HT1080 (cell line): ENCODE data around the gene APPL1. TPM values are rescaled to one million over a fixed set of nuclear protein-coding genes. Genes with fewer than 3 reads are reported as not detected.

ENCODE experiments used
- DNase-seq: peaks from one replicate; pipeline ENCODE4 v3.0.0-alpha.2; 2015; ENCODE audit warnings: low read depth
- total RNA-seq: library from RNA; depleted of rRNA; stranded (reverse); fragments of >200 nt; shearing (Covaris generic); gene quantifications from 2 replicates; pipeline ENCODE4 v1.2.3, GENCODE V29; 2014; rRNA removed

Gene APPL1
- total RNA-seq, 1 experiment from 2014 or later, result 44.9 TPM

DNA sequence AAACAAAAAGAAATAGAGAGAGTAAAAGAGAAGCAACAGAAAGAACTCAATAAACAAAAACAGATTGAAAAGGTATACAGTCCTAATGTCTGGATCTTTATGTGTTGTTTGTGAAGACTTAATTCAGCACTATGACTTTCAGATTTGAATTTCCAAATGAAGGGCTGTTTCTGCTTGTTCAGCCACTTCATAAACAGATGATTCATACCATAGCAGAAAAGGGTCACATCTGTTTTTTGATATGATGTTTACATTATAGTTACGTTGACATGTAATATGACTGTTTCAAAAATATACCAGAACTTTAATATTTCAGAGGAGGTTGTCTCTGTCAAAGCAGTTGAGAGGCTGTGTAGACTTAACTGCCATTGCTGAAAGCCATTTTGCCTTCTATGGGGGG lies 40.9 kb downstream of the APPL1 start:
- DNase-seq, result no peak

- DNase-seq, result no peak
These were observed 47.3 kb downstream of the APPL1 start for GRCh38 chr3:57274845-57275244.

GRCh38 chr3:57275393-57275792 lies 47.9 kb downstream of the APPL1 start:
- DNase-seq, result no peak

DNA sequence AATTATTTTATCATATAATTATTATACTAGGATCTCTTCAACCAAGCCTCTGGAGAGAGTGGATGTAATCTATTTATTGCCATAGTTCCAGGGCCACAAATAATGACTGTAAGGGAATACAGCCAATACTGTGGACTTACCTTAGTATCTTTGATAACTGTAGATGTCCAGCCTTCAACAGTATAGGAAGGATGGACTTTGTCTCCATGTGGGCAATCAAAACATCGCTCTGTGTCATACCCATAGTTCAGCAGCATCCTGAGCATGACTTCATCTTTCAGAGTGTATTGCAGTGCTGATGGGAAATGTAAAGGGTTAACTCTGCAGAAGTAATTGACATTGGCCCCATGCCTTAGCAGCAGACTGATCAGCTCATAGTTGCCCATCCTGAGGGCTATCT lies 50.7 kb downstream of the APPL1 start:
- DNase-seq, result no peak

- peak; percentile 31 for DNase-seq
These were observed 52.2 kb downstream of the APPL1 start for GRCh38 chr3:57279685-57280084.

GRCh38 chr3:57281715-57282114 lies 54.2 kb downstream of the APPL1 start:
- DNase-seq, result peak; percentile 69

GRCh38 chr3:57283334-57283733 lies 55.8 kb downstream of the APPL1 start:
- no peak for DNase-seq

GRCh38 chr3:57287205-57287604 lies 59.7 kb downstream of the APPL1 start:
- no peak for DNase-seq

GRCh38 chr3:57288403-57288802 lies 60.9 kb downstream of the APPL1 start:
- no peak for DNase-seq

DNA sequence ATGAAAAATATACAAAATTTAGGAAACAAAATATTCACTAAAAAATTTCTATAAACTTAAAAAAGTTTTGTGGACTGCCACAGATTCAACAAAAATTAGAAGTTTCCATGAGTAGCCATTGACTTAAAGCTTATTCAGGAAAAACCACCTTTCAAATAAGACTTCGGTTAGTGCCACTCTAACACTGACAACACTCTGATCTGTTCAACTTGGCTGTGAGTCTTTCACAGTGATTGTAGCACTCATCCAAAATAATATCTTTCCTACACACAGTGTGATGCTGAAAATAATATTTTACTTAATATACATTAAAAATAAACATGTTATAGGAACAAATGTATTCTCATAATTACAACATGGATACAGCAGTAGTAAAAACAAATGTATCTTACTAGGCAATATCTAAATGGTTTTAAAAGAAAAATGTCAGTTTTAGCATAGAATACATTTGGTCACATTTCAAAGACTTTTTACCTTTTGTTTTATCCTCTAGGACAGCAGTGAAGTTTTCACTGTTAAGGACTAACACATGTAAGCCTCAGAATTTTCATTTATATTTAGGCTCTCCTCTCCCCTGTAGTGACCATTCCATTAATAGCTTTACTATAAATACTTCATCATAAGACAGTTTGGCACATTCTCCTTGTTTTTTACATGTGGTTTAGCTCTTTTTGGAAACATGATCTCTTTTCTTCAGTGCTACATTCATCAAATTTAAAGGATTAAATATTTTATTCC lies 64.8 kb downstream of the APPL1 start, which contains the start of gene ASB14:
Gene ASB14, minus strand, starts transcription at position 527 of the 738 bp plus-strand sequence. CDS start 652 bp downstream, outside the sequence.
- DNase-seq, result no peak

DNA sequence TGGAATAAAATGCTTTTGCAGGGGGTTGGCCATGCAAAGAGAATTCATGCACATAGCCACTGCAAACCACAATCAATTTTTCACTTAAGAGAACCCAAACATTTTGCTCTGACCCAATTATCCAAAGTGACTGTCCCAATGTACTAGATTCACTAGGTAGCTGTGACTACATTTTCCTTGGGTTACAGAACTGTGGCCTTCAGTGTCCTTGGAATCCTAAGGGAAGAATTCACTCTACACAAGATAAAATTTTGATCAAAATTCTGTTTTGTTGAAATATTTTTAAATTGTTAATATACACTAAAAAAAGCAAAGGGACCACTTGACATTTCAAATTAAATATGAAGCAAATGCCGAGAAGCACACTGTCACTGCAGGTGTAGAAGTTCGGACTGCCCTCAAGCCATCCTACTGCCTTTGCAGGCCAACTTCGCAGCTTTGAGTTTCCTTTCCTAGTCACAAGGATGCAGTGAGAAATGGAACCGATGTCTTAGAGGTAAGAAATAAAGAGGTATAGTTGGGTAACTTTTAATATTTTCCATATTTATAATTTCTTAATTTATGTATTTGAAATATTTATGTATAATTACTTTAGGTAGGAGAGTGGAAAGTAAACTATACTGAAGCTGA lies 65.5 kb downstream of the APPL1 start:
- no peak for DNase-seq

GRCh38 chr3:57298041-57298440 lies 70.5 kb downstream of the APPL1 start:
- peak; percentile 83 for DNase-seq

- peak; percentile 62 for DNase-seq
These were observed 76.0 kb downstream of the APPL1 start for GRCh38 chr3:57303520-57303919.

- no peak for DNase-seq
These were observed 82.3 kb downstream of the APPL1 start for GRCh38 chr3:57309769-57310360.

DNA sequence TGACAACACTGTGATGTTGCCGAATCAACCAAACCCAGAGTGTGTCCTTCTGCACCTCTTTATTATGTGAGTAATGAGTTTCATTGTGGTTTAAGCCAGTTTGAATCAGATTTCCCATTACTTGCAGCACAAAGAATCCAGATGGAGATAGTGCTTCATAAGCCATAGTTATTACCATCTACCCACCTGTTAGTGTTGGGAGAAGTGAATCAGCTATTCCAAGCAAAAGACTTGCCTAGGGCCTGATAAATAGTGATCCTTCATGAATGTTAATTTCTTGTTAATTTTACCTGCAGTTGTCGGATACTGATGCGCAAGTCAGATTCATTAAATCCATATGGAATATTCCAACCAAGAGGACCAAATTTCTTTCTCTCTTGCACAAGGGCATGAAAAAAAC lies 86.7 kb downstream of the APPL1 start:
- no peak for DNase-seq

Other genes starting within 250 kb of the APPL1 start
- gene SPATA12, start 167.1 kb upstream of the APPL1 start, total RNA-seq, result 0.80 and 1.6 TPM in 2 replicates
- gene IL17RD, start 62.4 kb upstream of the APPL1 start, total RNA-seq, result 4.3 and 5.7 TPM in 2 replicates
- 0.20 and 1.3 TPM in 2 replicates for gene HESX1, start 27.8 kb upstream of the APPL1 start, total RNA-seq
- gene ASB14, start 65.0 kb downstream of the APPL1 start, total RNA-seq, result 0.20 TPM in 1 of 2 replicates, not detected in the other